ENCODE results near the gene CAP1. TPM values are rescaled to one million over a fixed set of nuclear protein-coding genes. Genes with fewer than 3 reads are reported as not detected.

CAP1 gene
- total RNA-seq, 4 donors from 2014 or later = 81.0 to 290 (median 238) TPM

GRCh38 chr1:40105028-40105427 is 64.5 kb downstream of the CAP1 start:
- WGBS, 2 donors (ENCODE audit: low coverage in 1 of 2) = 56 to 69% methylated on average over 1 of the region's 1 CpG
- in situ Hi-C loops (cut with MboI; ENCODE audit: low pct_ligation_motif_present in 1 of 4, low pct_unique_long_range_greater_than_20kb in 1 of 4, low sequenced_read_pairs in 3 of 4) (no loop called here), intact Hi-C loops (cut with DNase I; ENCODE audit: low total_unique reads) (no loop called here)
- DNase-seq = no peak
- Histone ChIP-seq H3K9me3 (peaks cover 2 to 9% of the 10 kb centered on the region in 2 donors), H3K4me3 (no peak overlapping the region), H3K27me3 (peaks cover 18% of the 10 kb centered on the region), H3K27ac (no peak overlapping the region), H3K36me3 (no peaks in the 10 kb centered on the region), H3K4me1 (no peaks in the 10 kb centered on the region)
- TF ChIP-seq CTCF (IDR thresholded peaks at IDR 0.05) = no peak

GRCh38 chr1:40107290-40107959 is 66.9 kb downstream of the CAP1 start:
- in situ Hi-C loops (cut with MboI; ENCODE audit: low pct_ligation_motif_present in 1 of 4, low pct_unique_long_range_greater_than_20kb in 1 of 4, low sequenced_read_pairs in 3 of 4) (no loop called here), intact Hi-C loops (cut with DNase I; ENCODE audit: low total_unique reads) (no loop called here)
- WGBS, 2 donors (ENCODE audit: low coverage in 1 of 2) = 89 to 90% methylated on average over 6 of the region's 6 CpGs
- no peak for DNase-seq
- Histone ChIP-seq H3K36me3 (no peaks in the 10 kb centered on the region), H3K27me3 (peaks cover 9% of the 10 kb centered on the region), H3K4me1 (no peaks in the 10 kb centered on the region), H3K27ac (no peak overlapping the region), H3K4me3 (no peak overlapping the region), H3K9me3 (peaks cover 21% of the 10 kb centered on the region in 2 donors)
- no peak for TF ChIP-seq CTCF (IDR thresholded peaks at IDR 0.05)
- TF ChIP-seq POLR2AphosphoS5 (IDR thresholded peaks at IDR 0.05) = no peak
- no peak for TF ChIP-seq POLR2A (IDR thresholded peaks at IDR 0.05)
- TF ChIP-seq EP300 (IDR thresholded peaks at IDR 0.05; ENCODE audit: low read depth) = no peak

- no peak for DNase-seq
- H3K27ac ChIP-seq = no peak overlapping the region
- H3K36me3 ChIP-seq = no peaks in the 10 kb centered on the region
- H3K9me3 ChIP-seq = peaks cover 15 to 21% of the 10 kb centered on the region in 2 donors
- in situ Hi-C loops (cut with MboI; ENCODE audit: low pct_ligation_motif_present in 1 of 4, low pct_unique_long_range_greater_than_20kb in 1 of 4, low sequenced_read_pairs in 3 of 4) = no loop called here
- peaks cover 23% of the 10 kb centered on the region for H3K27me3 ChIP-seq
- intact Hi-C loops (cut with DNase I; ENCODE audit: low total_unique reads) = no loop called here
- no peaks in the 10 kb centered on the region for H3K4me1 ChIP-seq
- TF ChIP-seq POLR2A (IDR thresholded peaks at IDR 0.05) (no peak), POLR2AphosphoS5 (IDR thresholded peaks at IDR 0.05) (no peak), EP300 (IDR thresholded peaks at IDR 0.05; ENCODE audit: low read depth) (no peak), CTCF (IDR thresholded peaks at IDR 0.05) (no peak)
- no peak overlapping the region for H3K4me3 ChIP-seq
Observed at GRCh38 chr1:40110389-40110788, 69.9 kb downstream of the CAP1 start.

- no peaks in the 10 kb centered on the region for H3K4me1 ChIP-seq
- DNase-seq = no peak
- peaks cover 15 to 21% of the 10 kb centered on the region in 2 donors for H3K9me3 ChIP-seq
- no peak for TF ChIP-seq POLR2A (IDR thresholded peaks at IDR 0.05)
- TF ChIP-seq EP300 (IDR thresholded peaks at IDR 0.05; ENCODE audit: low read depth) = no peak
- no peak for TF ChIP-seq CTCF (IDR thresholded peaks at IDR 0.05)
- TF ChIP-seq POLR2AphosphoS5 (IDR thresholded peaks at IDR 0.05) = no peak
- no peaks in the 10 kb centered on the region for H3K36me3 ChIP-seq
- WGBS, 2 donors (ENCODE audit: low coverage in 1 of 2) = 88 to 89% methylated on average over 1 to 3 of the region's 3 CpGs
- intact Hi-C loops (cut with DNase I; ENCODE audit: low total_unique reads) = no loop called here
- no peak overlapping the region for H3K27ac ChIP-seq
- peaks cover 27% of the 10 kb centered on the region for H3K27me3 ChIP-seq
- H3K4me3 ChIP-seq = no peak overlapping the region
- in situ Hi-C loops (cut with MboI; ENCODE audit: low pct_ligation_motif_present in 1 of 4, low pct_unique_long_range_greater_than_20kb in 1 of 4, low sequenced_read_pairs in 3 of 4) = no loop called here
Observed at GRCh38 chr1:40114400-40114799, 73.9 kb downstream of the CAP1 start.

Measured in transverse colon (tissue), 4 donors.